Dermis lymphatic vessel endothelial cell (primary cell): ENCODE data around the gene MFSD2B. TPM values are rescaled to one million over a fixed set of nuclear protein-coding genes. Genes with fewer than 3 reads are reported as not detected.

ENCODE experiments used
- total RNA-seq: library from RNA; depleted of rRNA; stranded (reverse); fragments of >200 nt; gene quantifications from 2 replicates; pipeline ENCODE4 v1.2.1, GENCODE V29; 2014

Gene MFSD2B, protein sequence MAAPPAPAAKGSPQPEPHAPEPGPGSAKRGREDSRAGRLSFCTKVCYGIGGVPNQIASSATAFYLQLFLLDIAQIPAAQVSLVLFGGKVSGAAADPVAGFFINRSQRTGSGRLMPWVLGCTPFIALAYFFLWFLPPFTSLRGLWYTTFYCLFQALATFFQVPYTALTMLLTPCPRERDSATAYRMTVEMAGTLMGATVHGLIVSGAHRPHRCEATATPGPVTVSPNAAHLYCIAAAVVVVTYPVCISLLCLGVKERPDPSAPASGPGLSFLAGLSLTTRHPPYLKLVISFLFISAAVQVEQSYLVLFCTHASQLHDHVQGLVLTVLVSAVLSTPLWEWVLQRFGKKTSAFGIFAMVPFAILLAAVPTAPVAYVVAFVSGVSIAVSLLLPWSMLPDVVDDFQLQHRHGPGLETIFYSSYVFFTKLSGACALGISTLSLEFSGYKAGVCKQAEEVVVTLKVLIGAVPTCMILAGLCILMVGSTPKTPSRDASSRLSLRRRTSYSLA
- total RNA-seq = under 0.01 and 0.09 TPM in 2 replicates

DNA sequence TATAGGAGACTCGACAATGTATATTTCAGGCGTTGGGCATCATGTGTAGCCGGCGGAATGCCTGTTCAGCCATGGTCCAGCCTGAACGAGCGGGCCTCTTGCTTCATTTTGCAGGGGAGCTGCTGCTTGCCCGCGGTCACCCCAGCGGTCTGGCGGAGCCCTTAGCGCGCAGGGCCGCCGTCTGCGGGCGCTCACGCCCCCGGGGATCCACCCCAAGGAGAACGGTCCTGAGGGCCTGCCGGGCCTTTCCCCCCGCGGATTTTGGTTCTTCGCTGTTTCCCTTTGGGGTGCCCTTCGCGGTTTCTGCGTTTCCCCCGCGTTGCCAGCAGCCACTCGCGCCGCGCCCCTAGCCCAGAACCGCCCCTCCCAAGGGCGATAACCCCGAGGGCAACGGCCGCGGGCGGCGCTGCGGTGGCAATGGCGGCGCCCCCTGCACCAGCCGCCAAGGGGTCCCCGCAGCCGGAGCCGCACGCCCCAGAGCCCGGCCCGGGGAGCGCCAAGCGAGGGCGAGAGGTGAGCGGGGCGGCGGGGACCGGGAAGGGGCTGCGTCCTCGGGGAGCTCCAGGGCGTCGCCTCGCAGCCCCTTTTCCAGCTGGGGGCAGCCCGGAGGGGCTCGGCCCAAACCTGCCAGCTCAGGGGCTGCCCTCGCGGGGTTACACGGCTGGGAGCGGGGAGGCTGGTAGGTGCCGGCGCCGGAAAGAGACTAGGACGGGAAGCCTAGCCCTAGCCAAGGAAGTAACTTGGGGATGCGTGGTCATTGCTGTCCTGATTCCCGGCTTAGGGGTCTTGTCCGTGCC, at the start of gene MFSD2B:
Gene MFSD2B, plus strand, starts transcription at position 406 of the 797 bp plus-strand sequence. Its CDS starts 12 bp downstream, at position 418.

DNA sequence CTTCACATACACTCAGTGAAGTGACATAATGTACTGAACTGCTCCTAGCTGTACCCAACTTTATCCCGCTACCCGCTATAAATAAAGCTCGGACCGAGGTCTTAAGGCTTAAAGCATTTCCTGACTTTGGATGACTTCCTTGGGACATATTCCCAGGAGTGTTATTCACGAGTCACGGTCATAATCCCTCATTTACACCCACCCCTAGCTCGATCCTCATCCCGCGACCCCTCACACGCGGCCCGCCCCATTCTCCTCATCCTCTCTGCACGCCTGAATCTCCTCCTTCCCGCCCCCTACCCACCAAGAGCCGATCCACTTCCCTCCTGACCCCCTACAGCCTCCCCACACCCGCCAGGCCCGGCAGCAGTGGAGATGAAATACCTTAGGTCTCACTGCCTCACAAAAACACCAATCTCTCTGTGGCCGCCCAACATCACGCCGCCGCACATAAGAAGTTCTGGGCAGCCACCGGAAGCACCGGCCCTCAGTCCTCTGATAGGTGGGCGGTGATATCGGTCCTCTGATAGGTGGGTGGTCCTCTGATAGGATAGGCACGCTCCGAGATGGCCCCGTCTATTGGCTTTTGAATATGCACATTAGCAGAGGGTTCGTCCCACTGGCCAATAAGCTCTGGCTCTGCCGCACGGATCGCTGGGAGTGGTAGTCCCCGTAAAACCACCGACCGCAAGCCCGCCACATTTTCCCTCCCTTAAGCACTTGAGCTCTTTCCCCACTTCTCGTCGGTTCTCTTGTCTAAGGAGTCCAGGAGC, 37.2 kb downstream of the MFSD2B start, which contains the start of gene WDCP:
Gene WDCP, minus strand, starts transcription at position 462 of the 773 bp plus-strand sequence. CDS start 7,897 bp downstream, outside the sequence.

DNA sequence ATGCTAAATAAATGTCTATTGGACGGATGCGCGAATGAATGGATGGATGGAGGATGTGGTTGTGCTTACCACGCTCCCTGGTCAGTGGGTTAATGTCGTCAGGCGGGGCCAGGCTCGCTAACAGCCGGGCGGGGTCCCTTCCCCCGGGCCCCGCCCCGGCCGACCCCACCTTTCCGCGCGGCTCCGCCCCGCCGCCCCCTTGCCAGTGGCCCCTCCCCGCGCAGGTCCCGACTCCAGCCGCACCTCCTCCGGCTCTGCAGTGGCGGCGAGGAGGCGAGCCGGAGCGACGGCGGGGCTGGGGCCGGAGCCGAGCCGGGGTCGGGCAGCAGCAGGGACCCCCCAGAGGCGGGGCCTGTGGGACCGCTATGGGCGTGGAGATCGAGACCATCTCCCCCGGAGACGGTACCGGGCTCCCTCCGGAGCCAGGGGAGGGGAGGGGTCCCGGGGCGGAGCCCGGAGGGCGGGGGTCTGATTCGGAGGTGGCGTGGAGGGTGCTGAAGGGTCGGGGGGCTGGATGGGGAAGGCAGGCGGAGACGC, 39.7 kb downstream of the MFSD2B start, which contains the start of gene FKBP1B:
Gene FKBP1B, plus strand, starts transcription at position 257 of the 537 bp plus-strand sequence. Its CDS starts 109 bp downstream, at position 366.

Other genes starting within 250 kb of the MFSD2B start
- 11.1 and 16.7 TPM in 2 replicates for gene ATAD2B, start 83.0 kb upstream of the MFSD2B start, total RNA-seq
- 10.6 and 11.5 TPM in 2 replicates for gene UBXN2A, start 69.6 kb upstream of the MFSD2B start, total RNA-seq
- 6.3 and 10.1 TPM in 2 replicates for gene WDCP, start 37.3 kb downstream of the MFSD2B start, total RNA-seq
- gene FKBP1B, start 39.7 kb downstream of the MFSD2B start, total RNA-seq = 8.7 and 10.5 TPM in 2 replicates
- gene SF3B6, start 66.2 kb downstream of the MFSD2B start, total RNA-seq = 115 and 132 TPM in 2 replicates
- 40.9 and 46.1 TPM in 2 replicates for gene TP53I3, start 74.7 kb downstream of the MFSD2B start, total RNA-seq
- gene PFN4, start 113.2 kb downstream of the MFSD2B start, total RNA-seq = 0.17 and 0.76 TPM in 2 replicates
- gene FAM228B, start 113.4 kb downstream of the MFSD2B start, total RNA-seq = 7.3 and 7.4 TPM in 2 replicates
- 0.09 and 0.43 TPM in 2 replicates for gene FAM228A, start 165.0 kb downstream of the MFSD2B start, total RNA-seq